22Rv1 (cell line): ENCODE data around the gene TTLL1.

Experiments used
- ZFX ChIP-seq: fragments of 450-650 bp; IDR thresholded peaks from 2 replicates; pipeline ENCODE4 v1.6.1; 2017; ENCODE audit warnings: antibody characterized with exemption, borderline replicate concordance
- TF ChIP-seq, protein P1 (sequence below): fragments of 450-650 bp; IDR thresholded peaks from 2 replicates; pipeline ENCODE4 v1.5.1; 2017; ENCODE audit warnings: mild to moderate bottlenecking

DNA sequence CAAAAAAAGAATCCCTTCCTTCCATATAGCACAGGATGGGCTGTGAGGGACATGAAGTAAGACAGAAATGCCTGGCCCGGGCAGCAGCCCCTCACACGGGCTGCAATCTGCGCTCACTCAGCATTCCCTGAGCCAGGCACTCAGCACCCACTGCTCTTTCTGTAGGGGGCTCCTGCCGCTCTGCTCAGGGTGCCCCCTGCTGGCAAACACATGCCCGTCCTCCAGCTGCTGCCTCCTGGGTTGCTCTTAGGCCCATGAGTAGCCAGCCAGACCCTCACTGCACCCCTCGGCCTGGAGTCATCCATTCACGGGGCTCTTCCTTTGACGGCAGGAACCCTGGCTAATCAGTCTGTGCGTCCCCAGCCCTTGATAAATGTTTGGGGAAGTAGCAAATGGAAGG lies 47.1 kb upstream of the TTLL1 start:
- TF ChIP-seq, protein P1, sequence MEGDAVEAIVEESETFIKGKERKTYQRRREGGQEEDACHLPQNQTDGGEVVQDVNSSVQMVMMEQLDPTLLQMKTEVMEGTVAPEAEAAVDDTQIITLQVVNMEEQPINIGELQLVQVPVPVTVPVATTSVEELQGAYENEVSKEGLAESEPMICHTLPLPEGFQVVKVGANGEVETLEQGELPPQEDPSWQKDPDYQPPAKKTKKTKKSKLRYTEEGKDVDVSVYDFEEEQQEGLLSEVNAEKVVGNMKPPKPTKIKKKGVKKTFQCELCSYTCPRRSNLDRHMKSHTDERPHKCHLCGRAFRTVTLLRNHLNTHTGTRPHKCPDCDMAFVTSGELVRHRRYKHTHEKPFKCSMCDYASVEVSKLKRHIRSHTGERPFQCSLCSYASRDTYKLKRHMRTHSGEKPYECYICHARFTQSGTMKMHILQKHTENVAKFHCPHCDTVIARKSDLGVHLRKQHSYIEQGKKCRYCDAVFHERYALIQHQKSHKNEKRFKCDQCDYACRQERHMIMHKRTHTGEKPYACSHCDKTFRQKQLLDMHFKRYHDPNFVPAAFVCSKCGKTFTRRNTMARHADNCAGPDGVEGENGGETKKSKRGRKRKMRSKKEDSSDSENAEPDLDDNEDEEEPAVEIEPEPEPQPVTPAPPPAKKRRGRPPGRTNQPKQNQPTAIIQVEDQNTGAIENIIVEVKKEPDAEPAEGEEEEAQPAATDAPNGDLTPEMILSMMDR: peak; percentile 77
- TF ChIP-seq ZFX: no peak
